Keratinocyte (primary cell): ENCODE results near the gene ITGA11. TPM values are rescaled to one million over a fixed set of nuclear protein-coding genes. Genes with fewer than 3 reads are reported as not detected.
"Not testable (repeated sequence)": the region's sequence is repeated elsewhere in the genome, so short reads cannot be mapped to it uniquely, and the experiment has no call there.

ENCODE experiments used
- DNase-seq: peaks from one replicate; pipeline ENCODE4 v3.0.0-alpha.2; 2011; ENCODE audit warnings: low read depth, missing footprints, low spot score
- FAIRE-seq: peaks from 2 replicates; lab custom pipeline; 2011; peaks lifted over from hg19 to GRCh38; lab: Jason Lieb, UNC
- H2AFZ ChIP-seq: 2 replicates; pipeline ENCODE4 v1.6.0; 2012; ENCODE audit warnings: low read length, control low read depth, inconsistent platforms; ENCODE audit not compliant: control insufficient read depth
- H3K27ac ChIP-seq: 2 replicates; pipeline ENCODE4 v1.5.1; 2011; ENCODE audit warnings: low read length; ENCODE audit not compliant: control insufficient read depth, insufficient read depth
- H3K27me3 ChIP-seq: 3 replicates; pipeline ENCODE4 v1.6.0; 2011; ENCODE audit warnings: low read length; ENCODE audit not compliant: control insufficient read depth, insufficient read depth; ENCODE audit errors: extremely low read depth
- H3K36me3 ChIP-seq, 2 experiments: 2 replicates in 1 of 2; 3 replicates in 1 of 2; pipeline ENCODE4 v1.5.1; 2011; ENCODE audit warnings: low read length in 2 of 2, mild to moderate bottlenecking in 1 of 2; ENCODE audit not compliant: control insufficient read depth in 2 of 2, insufficient read depth in 2 of 2; ENCODE audit errors: extremely low read depth in 1 of 2
- H3K4me1 ChIP-seq: 3 replicates; pipeline ENCODE4 v1.5.1; 2011; ENCODE audit warnings: low read length; ENCODE audit not compliant: control insufficient read depth, insufficient read depth; ENCODE audit errors: extremely low read depth
- H3K4me2 ChIP-seq: 3 replicates; pipeline ENCODE4 v1.6.0; 2011; ENCODE audit warnings: low read depth, low read length; ENCODE audit not compliant: control insufficient read depth, insufficient read depth; ENCODE audit errors: extremely low read depth
- H3K4me3 ChIP-seq, 3 experiments: fragments of 200-600 bp in 1 of 3; sonication (generic) in 1 of 3; 2 replicates in 2 of 3; 3 replicates in 1 of 3; pipeline ENCODE4 v1.5.1; 2011 to 2016; ENCODE audit warnings: low read length in 3 of 3, mild to moderate bottlenecking in 3 of 3, control low read depth in 2 of 3, inconsistent platforms in 1 of 3, low read depth in 1 of 3, mixed read lengths in 1 of 3, mixed run types in 1 of 3, moderate library complexity in 1 of 3; ENCODE audit not compliant: control insufficient read depth in 2 of 3, insufficient read depth in 2 of 3; ENCODE audit errors: extremely low read depth in 1 of 3
- H3K79me2 ChIP-seq: 2 replicates; pipeline ENCODE4 v1.6.0; 2012; ENCODE audit warnings: low read length; ENCODE audit not compliant: control insufficient read depth, insufficient read depth
- H3K9ac ChIP-seq: 3 replicates; pipeline ENCODE4 v1.6.0; 2011; ENCODE audit warnings: low read length; ENCODE audit not compliant: control insufficient read depth, insufficient read depth; ENCODE audit errors: extremely low read depth
- H3K9me1 ChIP-seq: 3 replicates; pipeline ENCODE4 v1.6.0; 2011; ENCODE audit warnings: low read length; ENCODE audit not compliant: control insufficient read depth, insufficient read depth; ENCODE audit errors: extremely low read depth
- H3K9me3 ChIP-seq: 2 replicates; pipeline ENCODE4 v1.5.1; 2012; ENCODE audit warnings: low read depth, low read length; ENCODE audit not compliant: control insufficient read depth
- H4K20me1 ChIP-seq: 3 replicates; pipeline ENCODE4 v1.6.0; 2011; ENCODE audit warnings: low read length; ENCODE audit not compliant: control insufficient read depth, insufficient read depth; ENCODE audit errors: extremely low read depth
- EZH2 ChIP-seq: IDR thresholded peaks from one replicate; pipeline ENCODE4 v1.6.1; 2012; ENCODE audit warnings: inconsistent platforms, mild to moderate bottlenecking, low read length, moderate library complexity
- dilution Hi-C: fragments of 300-500 bp; cut with MboI; formaldehyde crosslinking; loops from one replicate; pipeline ENCODE4 v1.7.0; 2020; ENCODE audit warnings: low sequenced_read_pairs; ENCODE audit not compliant: extremely low pct_ligation_motif_present
- polyA plus RNA-seq, 5 experiments: library from polyadenylated mRNA; depleted of rRNA in 3 of 5; stranded (reverse) in 3 of 5; stranded (forward) in 1 of 5; unstranded in 1 of 5; fragments of >200 nt; gene quantifications; 1 replicate in 1 of 5; 2 replicates in 3 of 5; 3 replicates in 1 of 5; pipeline versions ENCODE4 v1.2.1 to v1.2.3, GENCODE V29; 2011 to 2012; ENCODE audit warnings: missing spikeins in 2 of 5, low read depth in 1 of 5, low replicate concordance in 1 of 5
- TF ChIP-seq, protein P1 (sequence below), 3 experiments: IDR thresholded peaks in 1 of 3; conservative IDR thresholded peaks in 1 of 3; optimal IDR thresholded peaks in 1 of 3; 2 replicates in 2 of 3; 3 replicates in 1 of 3; pipeline versions ENCODE3 to v1.5.1; 2011; ENCODE audit warnings: low read length in 3 of 3, mild to moderate bottlenecking in 3 of 3, moderate library complexity in 2 of 3, control low read depth in 1 of 3, inconsistent platforms in 1 of 3; ENCODE audit not compliant: insufficient read depth in 2 of 3; ENCODE audit errors: extremely low read depth in 1 of 3

The ITGA11 gene
- polyA plus RNA-seq, 1 donor (not counting 4 experiments of a cell fraction or from before 2014, with no cell fraction given), result not detected

DNA sequence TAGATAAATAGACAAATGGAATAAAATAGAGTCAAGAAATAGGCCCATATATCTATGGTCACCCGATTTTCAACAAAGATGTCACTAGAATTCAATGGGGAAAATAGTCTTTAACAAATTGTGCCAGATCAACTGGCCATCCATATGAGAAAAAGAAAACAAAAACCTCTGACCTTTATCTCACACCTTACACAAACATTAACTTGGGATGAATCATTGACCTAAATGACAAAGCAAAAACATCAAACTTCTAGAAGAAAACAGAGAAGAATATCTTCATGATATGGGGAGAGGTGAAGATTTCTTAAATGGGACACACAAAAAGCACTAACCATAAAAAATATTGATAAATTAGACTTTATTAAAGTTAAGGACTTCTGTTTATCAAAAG is 31.9 kb downstream of the ITGA11 start:
- no peaks in the 10 kb centered on the region for H3K36me3 ChIP-seq
- H4K20me1 ChIP-seq, result no peaks in the 10 kb centered on the region
- no peak overlapping the region for H3K27ac ChIP-seq
- peaks cover 4% of the 10 kb centered on the region for H3K27me3 ChIP-seq
- dilution Hi-C loops, result no loop called here
- H2AFZ ChIP-seq, result no peak overlapping the region
- H3K9ac ChIP-seq, result no peak overlapping the region
- H3K9me3 ChIP-seq, result no peaks in the 10 kb centered on the region
- no peak for FAIRE-seq
- no peaks in the 10 kb centered on the region for H3K4me1 ChIP-seq
- no peaks in the 10 kb centered on the region for H3K9me1 ChIP-seq
- no peaks in the 10 kb centered on the region for H3K79me2 ChIP-seq
- H3K4me3 ChIP-seq, result no peak overlapping the region
- DNase-seq, result no peak
- no peak overlapping the region for H3K4me2 ChIP-seq
- no peak for TF ChIP-seq EZH2
- TF ChIP-seq, protein P1, sequence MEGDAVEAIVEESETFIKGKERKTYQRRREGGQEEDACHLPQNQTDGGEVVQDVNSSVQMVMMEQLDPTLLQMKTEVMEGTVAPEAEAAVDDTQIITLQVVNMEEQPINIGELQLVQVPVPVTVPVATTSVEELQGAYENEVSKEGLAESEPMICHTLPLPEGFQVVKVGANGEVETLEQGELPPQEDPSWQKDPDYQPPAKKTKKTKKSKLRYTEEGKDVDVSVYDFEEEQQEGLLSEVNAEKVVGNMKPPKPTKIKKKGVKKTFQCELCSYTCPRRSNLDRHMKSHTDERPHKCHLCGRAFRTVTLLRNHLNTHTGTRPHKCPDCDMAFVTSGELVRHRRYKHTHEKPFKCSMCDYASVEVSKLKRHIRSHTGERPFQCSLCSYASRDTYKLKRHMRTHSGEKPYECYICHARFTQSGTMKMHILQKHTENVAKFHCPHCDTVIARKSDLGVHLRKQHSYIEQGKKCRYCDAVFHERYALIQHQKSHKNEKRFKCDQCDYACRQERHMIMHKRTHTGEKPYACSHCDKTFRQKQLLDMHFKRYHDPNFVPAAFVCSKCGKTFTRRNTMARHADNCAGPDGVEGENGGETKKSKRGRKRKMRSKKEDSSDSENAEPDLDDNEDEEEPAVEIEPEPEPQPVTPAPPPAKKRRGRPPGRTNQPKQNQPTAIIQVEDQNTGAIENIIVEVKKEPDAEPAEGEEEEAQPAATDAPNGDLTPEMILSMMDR (optimal IDR thresholded peaks at IDR 0.05 in 1 of 3, IDR thresholded peaks at IDR 0.05 in 1 of 3, conservative IDR thresholded peaks at IDR 0.05 in 1 of 3; ENCODE audit: extremely low read depth in 1 of 3, insufficient read depth in 2 of 3, low read length in 3 of 3), result no peak

DNA sequence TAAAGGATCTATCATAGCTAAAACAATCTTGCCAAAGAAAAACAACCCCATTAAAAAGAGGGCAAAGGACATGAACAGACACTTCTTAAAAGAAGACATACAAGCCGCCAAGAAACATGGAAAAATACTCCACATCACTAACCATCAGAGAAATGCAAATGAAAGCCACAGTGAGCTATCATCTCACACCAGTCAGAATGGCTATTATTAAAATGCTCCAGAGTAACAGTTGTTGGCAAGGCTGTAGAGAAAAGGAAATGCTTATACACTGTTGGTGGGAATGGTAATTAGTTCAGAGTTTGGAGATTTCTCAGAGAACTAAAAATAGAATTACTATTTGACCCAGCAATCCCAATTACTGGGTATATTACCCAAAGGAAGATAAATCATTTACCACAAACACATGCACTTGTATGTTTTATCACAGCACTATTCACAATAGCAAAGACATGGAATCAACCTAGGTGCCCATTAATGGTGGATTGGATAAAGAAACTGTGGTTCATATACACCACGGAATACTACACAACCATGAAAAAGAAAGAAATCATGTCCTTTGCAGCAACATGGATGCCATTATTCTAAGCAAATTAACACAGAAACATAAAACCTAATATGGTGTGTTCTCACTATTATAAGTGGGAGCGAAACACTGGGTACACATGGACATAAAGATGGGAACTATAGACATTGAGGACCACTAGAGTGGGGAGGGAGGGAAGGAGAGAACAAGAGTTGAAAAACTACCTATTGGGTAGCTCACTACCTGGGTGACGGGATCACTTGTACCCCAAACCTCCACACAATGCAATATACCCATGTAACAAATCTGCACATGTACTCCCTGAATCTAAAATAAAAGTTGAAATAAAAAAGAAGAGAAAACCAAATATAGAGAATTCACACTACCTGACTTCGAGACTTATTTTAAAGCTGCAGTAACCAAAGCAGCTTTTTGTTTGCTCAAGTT is 32.6 kb downstream of the ITGA11 start:
- Histone ChIP-seq H3K4me1 (no peaks in the 10 kb centered on the region), H3K9me1 (no peaks in the 10 kb centered on the region), H3K4me2 (no peak overlapping the region), H2AFZ (no peak overlapping the region), H3K9me3 (no peaks in the 10 kb centered on the region), H3K9ac (no peak overlapping the region), H3K27me3 (peaks cover 4% of the 10 kb centered on the region), H3K79me2 (no peaks in the 10 kb centered on the region), H4K20me1 (no peaks in the 10 kb centered on the region), H3K4me3 (no peak overlapping the region), H3K27ac (no peak overlapping the region), H3K36me3 (no peaks in the 10 kb centered on the region)
- DNase-seq, result no peak
- TF ChIP-seq EZH2, result no peak
- TF ChIP-seq, protein P1 (optimal IDR thresholded peaks at IDR 0.05 in 1 of 3, IDR thresholded peaks at IDR 0.05 in 1 of 3, conservative IDR thresholded peaks at IDR 0.05 in 1 of 3; ENCODE audit: extremely low read depth in 1 of 3, insufficient read depth in 2 of 3, low read length in 3 of 3), result no peak
- FAIRE-seq, result no peak
- dilution Hi-C loops, result no loop called here

DNA sequence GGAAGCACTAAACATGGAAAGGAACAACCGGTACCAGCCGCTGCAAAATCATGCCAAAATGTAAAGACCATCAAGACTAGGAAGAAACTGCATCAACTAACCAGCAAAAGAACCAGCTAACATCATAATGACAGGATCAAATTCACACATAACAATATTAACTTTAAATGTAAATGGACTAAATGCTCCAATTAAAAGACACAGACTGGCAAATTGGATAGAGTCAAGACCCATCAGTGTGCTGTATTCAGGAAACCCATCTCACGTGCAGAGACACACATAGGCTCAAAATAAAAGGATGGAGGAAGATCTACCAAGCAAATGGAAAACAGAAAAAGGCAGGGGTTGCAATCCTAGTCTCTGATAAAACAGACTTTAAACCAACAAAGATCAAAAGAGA is 34.0 kb downstream of the ITGA11 start:
- dilution Hi-C loops, result not testable (repeated sequence)

More for the DNA sequence above, 34.0 kb downstream of the ITGA11 start:
- not testable (repeated sequence) for H3K9ac ChIP-seq, H3K9me1 ChIP-seq, H3K4me3 ChIP-seq, FAIRE-seq, H3K27me3 ChIP-seq, H3K4me2 ChIP-seq, H4K20me1 ChIP-seq, H3K79me2 ChIP-seq, DNase-seq, H3K36me3 ChIP-seq, H3K27ac ChIP-seq, H3K4me1 ChIP-seq, H2AFZ ChIP-seq, H3K9me3 ChIP-seq
